ELR (cell line): ENCODE measurements around the gene HYLS1.
A peak's percentile ranks its signal among the peaks of the same experiment; 100 is the strongest.

Experiments used
- DNase-seq: peaks from one replicate; pipeline ENCODE4 v3.0.0-alpha.2; 2015; ENCODE audit warnings: low read depth

HYLS1 gene

DNA sequence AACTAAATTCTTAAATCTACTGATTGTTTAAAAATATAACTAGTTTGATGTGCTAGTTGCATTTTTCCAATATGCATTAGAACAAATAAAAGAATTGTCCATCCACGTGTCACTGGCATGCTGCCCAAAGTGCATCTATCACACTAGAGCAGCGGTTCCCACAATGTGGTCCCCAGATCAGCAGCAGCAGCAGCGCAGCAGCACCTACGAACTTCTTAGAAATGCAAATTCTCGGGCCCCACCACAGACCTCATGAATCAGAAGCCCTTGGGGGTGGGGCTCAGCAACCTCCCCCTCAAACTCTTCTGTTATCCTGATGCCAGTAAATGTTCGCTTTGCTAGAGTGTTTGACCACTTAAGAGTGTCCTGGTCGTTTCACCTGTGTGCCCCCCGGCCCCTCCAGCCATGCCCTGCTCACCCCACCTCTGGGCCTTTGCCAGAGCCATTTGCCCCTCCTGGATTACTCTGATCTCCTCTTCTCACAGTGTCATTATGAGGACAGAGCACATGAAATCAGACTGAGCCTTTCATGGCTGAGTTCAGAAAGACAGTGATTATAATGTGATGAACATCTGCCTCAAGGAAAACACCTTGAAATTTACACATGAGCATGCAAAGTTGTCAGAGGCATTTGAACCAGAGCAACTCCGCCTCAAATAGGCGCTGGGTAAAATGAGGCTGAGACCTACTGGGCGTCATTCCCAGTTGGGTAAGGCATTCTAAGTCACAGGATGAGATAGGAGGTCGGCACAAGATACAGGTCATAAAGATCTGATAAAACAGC lies 45.8 kb downstream of the HYLS1 start:
- DNase-seq = no peak

GRCh38 chr11:125934473-125934872 lies 47.0 kb downstream of the HYLS1 start:
- DNase-seq = no peak

GRCh38 chr11:125935056-125935455 lies 47.6 kb downstream of the HYLS1 start:
- DNase-seq = no peak

GRCh38 chr11:125935618-125936199 lies 48.2 kb downstream of the HYLS1 start:
- no peak for DNase-seq

- DNase-seq = no peak
Observed at GRCh38 chr11:125938418-125938817, 51.0 kb downstream of the HYLS1 start.

DNA sequence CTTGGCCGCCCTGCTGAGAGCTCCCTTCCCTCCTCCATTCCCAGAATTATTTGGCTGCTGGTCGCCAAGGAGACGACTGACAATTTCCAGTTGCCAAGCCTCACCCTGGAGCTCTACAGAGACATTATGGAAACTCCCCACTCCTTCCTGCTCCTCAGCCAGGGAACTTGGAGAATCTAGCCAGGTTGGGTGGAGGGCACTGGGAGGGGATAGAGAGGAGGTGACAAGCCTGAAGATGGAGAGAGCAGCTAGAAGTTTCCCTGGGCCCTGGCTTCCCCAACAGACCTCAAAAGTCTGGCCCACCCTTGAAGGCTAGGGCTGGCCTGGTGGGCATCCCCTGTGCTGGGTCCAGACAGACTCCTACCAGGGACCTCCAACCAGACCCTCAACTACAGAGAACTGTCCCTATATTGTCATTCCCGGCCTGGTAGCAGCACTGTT lies 51.6 kb downstream of the HYLS1 start:
- no peak for DNase-seq

DNA sequence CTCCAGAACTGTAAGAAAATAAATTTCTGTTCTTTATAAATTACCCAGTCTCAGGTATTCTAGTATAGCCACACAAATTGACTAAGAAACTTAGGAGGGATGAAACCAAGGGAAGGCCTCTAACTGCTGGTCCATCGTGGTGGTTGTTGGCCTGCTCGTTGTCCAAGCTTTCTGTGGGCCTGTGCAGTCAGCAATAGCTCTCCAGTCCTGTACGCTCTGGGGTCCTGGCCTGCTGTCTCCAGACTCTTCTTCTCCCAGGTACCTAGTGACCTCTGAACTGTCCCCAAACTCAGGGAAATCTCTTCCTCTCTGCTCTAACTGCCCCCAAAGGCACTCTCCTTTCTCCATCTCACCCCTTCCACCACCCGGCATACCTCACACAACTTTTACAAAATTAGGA lies 52.7 kb downstream of the HYLS1 start:
- DNase-seq = no peak

DNA sequence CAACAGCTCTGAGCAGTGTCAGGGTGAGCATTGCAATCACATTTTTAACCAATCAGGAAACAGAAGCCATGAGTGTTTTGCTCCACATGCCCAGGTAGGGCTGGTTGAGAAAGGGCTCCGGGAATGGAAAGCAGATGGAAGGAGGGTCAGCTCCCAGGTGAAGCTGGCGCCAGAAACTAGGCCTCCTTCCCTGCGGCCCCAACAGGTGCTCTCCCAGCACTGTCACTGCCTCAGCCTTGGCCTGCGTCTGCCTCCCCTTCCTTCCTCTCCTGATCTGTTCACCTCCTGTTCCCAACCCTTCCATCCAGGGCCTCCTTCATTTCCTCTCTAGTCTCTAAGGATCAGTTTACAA lies 53.8 kb downstream of the HYLS1 start:
- no peak for DNase-seq

DNA sequence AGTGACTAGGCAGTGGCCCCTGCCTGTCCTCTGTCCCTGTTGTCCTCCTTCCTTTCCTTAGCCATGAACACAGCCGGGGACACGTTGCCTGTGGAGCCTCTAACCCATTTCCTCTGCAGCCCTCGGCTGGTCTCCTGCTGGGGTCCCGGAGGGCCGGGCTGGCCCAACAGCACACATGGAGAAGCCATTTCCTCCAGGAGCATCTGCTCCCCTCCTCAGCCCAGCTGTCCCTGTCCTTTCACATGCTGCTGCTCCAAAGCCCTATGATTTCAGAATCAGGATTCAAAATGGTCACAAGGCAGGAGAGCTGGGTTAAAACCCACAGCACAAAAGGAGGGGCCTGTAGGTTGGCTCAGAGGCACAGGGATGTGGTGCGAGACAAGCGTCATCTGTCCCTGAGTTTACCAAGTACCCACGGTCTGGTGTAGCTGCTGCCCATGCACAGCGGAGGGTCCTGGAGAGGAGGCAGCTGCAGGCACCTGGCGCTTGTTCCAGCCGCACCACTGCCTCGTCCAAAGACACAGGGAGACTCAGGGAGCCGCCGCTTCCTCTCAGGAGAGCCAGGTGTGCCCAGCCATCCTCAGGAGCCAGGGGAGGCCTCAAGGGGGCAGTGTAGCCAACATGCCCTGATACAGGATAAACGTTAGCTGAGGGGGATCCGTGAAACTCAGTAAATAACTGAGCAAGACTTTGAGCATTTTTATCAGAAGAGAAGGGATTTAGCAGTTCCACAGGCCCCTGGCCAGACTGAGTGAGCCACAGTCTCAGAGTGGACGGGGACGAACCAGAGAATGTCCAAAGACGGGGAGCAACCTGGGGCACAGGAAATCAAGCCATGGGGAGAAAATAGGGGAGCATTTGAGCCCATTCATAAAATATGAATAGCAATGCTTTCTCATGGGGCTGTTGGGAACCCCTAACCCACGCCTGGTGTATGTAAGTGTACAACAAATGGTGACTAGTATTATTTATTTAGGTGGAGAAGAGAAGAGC lies 54.4 kb downstream of the HYLS1 start:
- DNase-seq = peak; percentile 43

GRCh38 chr11:125942771-125943428 lies 55.4 kb downstream of the HYLS1 start:
- no peak for DNase-seq

- no peak for DNase-seq
Observed at GRCh38 chr11:125943661-125944349, 56.3 kb downstream of the HYLS1 start.

DNA sequence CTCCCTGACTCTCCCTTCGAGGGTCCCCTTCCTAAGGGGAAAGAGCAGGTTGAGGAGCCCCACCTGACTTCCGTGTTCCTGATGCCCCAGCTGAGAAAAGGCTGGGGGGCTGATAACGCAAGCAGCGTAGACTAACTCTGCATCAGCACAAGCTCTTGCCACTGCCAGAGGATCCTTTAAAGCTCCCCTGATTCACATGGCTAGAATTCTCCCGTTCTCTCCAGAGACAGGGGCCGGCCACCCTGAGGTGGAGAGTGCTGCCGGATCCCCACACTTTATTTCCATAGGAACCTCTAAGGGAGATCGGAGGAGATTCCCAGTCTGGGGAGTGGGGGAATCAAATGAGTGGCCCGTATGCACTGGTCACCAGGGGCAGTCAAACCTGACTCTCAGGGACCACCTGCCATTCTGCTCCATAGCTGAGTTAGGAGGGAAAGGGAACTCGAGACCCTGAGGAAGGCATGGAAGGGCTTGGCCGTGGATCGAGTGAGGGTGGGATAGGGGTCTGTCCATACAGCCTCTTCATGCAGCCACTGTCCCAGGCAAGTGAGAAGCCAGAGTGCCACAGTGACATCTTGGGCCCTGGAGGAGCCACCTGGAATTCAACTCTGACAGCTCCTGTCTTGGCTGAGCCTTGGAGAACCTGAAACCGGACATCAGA lies 57.0 kb downstream of the HYLS1 start:
- no peak for DNase-seq

DNA sequence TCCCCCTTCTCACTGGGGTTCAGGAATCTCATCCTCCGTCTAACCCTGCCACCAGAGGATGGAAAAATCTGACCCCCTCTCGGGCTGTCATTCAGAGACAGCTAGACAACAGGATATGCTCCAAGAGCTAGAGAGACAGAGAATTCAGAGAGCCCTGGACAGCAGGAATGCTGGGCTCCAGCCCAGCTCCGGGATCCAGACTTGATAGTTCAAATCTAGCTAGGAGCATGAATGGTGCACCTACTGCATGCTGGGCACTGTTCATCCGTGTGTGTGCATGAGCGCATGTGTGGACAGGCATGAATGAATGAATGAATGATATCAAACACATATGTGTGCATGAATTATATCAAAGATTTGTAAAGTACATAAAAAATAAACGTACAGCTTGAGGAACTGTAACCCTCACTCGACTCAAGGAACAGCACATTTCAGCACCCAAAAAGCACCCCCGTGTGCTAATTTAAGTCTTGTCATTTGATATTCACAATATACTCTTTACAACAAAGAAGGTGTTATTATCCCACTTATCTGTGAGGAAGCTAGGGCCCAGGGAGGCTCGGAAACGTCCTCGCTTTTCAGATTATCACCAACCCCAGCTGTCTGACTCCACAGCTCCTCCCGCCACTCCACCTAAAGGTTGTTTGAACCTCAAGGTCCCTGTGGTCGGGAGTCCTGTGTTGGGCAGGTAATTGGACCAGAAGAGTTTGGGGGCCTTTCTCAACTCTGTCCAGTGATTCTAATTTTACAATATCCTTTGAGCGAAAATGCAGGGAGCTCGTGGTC lies 57.7 kb downstream of the HYLS1 start:
- DNase-seq = no peak

- DNase-seq = no peak
Observed at GRCh38 chr11:125945797-125946520, 58.5 kb downstream of the HYLS1 start, which contains the start of gene VSIG10L2. Gene VSIG10L2, plus strand, starts transcription at chr11:125946044. Its CDS starts 12 bp downstream, at chr11:125946056.

- DNase-seq = no peak
Observed at GRCh38 chr11:125946712-125947418, 59.4 kb downstream of the HYLS1 start.

GRCh38 chr11:125947419-125948277 lies 60.2 kb downstream of the HYLS1 start:
- DNase-seq = no peak

DNA sequence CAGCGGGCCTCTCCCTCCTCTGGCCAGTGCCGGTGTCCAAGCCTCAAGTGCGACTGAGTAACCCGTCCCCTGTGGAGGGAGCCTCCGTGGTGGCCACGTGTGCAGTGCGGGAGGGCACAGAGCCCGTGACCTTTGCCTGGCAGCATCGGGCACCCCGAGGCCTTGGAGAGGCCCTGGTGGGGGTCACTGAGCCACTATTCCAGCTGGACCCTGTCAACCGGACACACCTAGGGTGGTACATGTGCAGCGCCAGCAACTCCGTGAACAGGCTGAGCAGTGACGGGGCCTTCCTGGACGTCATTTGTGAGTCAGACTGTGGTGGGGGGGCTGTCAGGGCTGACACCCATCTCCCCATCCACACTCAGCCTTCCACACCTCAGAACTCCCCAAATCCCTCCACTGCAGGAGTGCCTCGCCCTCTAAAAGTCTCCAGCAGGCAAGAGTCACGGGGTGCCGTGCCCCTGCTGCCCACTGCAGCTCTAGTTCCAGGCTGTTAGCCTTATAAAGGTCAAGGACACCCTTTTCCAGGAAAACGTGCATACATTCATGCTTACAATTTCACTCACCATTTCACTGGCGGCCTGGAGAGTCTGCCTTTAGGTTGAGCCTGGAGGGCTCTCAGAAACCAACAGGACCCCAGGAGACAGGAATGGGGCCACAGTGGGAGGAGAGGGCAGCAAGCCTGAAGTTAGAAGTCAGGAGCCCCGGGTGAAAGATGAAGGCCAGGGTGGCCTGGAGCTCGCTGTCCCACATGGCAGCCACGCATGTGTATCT lies 61.0 kb downstream of the HYLS1 start:
- DNase-seq = no peak
